G401 (cell line): ENCODE results near the gene FAR2. TPM values are rescaled to one million over a fixed set of nuclear protein-coding genes. Genes with fewer than 3 reads are reported as not detected.
A peak's percentile ranks its signal among the peaks of the same experiment; 100 is the strongest.
"Not testable (repeated sequence)": the region's sequence is repeated elsewhere in the genome, so short reads cannot be mapped to it uniquely, and the experiment has no call there.

ENCODE experiments used
- DNase-seq: peaks from one replicate; pipeline ENCODE4 v3.0.0-alpha.2; 2015; ENCODE audit warnings: low spot score
- in situ Hi-C: cut with HindIII; loops from 2 replicates; pipeline ENCODE4 v1.10.0; 2016; ENCODE audit warnings: low sequenced_read_pairs, mixed read lengths
- total RNA-seq: library from RNA; depleted of rRNA; stranded (reverse); fragments of >200 nt; shearing (Covaris generic); gene quantifications from 2 replicates; pipeline ENCODE4 v1.2.3, GENCODE V29; 2014

The FAR2 gene
- total RNA-seq, 1 experiment from 2014 or later, result not detected

- DNase-seq, result peak; percentile 9
- in situ Hi-C loops, result no loop called here
These were observed 1.4 kb downstream of the FAR2 start for GRCh38 chr12:29150462-29150861.

GRCh38 chr12:29152223-29152868 is 3.3 kb downstream of the FAR2 start:
- in situ Hi-C loops, result no loop called here
- DNase-seq, result peak; percentile 16

GRCh38 chr12:29152981-29153630 is 4.0 kb downstream of the FAR2 start:
- DNase-seq, result peak; percentile 63
- in situ Hi-C loops, result no loop called here

- DNase-seq, result no peak
- in situ Hi-C loops, result no loop called here
These were observed 6.0 kb downstream of the FAR2 start for GRCh38 chr12:29155079-29155478.

GRCh38 chr12:29157486-29157946 is 8.4 kb downstream of the FAR2 start:
- no peak for DNase-seq
- in situ Hi-C loops, result no loop called here

- in situ Hi-C loops, result no loop called here
- DNase-seq, result no peak
These were observed 9.2 kb downstream of the FAR2 start for GRCh38 chr12:29158115-29158763.

GRCh38 chr12:29159661-29160060 is 10.6 kb downstream of the FAR2 start:
- in situ Hi-C loops, result no loop called here
- no peak for DNase-seq

GRCh38 chr12:29160230-29160629 is 11.2 kb downstream of the FAR2 start:
- in situ Hi-C loops, result no loop called here
- no peak for DNase-seq

GRCh38 chr12:29163146-29163545 is 14.1 kb downstream of the FAR2 start:
- in situ Hi-C loops, result no loop called here
- DNase-seq, result no peak

GRCh38 chr12:29164477-29165393 is 15.7 kb downstream of the FAR2 start:
- no peak for DNase-seq
- in situ Hi-C loops, result no loop called here

- DNase-seq, result no peak
- in situ Hi-C loops, result no loop called here
These were observed 18.4 kb downstream of the FAR2 start for GRCh38 chr12:29167445-29167844.

GRCh38 chr12:29167988-29168387 is 18.9 kb downstream of the FAR2 start:
- in situ Hi-C loops, result no loop called here
- DNase-seq, result no peak

GRCh38 chr12:29169978-29170377 is 20.9 kb downstream of the FAR2 start:
- DNase-seq, in situ Hi-C loops: not testable (repeated sequence)

- DNase-seq, in situ Hi-C loops: not testable (repeated sequence)
These were observed 21.5 kb downstream of the FAR2 start for GRCh38 chr12:29170478-29171084.

- in situ Hi-C loops, result no loop called here
- no peak for DNase-seq
These were observed 22.6 kb downstream of the FAR2 start for GRCh38 chr12:29171421-29172258.

GRCh38 chr12:29176941-29177340 is 27.9 kb downstream of the FAR2 start:
- no peak for DNase-seq
- in situ Hi-C loops, result no loop called here

GRCh38 chr12:29182247-29182646 is 33.2 kb downstream of the FAR2 start:
- DNase-seq, in situ Hi-C loops: not testable (repeated sequence)

- in situ Hi-C loops, result no loop called here
- DNase-seq, result no peak
These were observed 38.7 kb downstream of the FAR2 start for GRCh38 chr12:29187756-29188155.
